CD4-positive, alpha-beta T cell treated with Interleukin-15 for 1 hour (primary cell): Measurements from ENCODE around the gene SAA4.
"Not testable (repeated sequence)": the region's sequence is repeated elsewhere in the genome, so short reads cannot be mapped to it uniquely, and the experiment has no call there.

ENCODE experiments used
- DNase-seq: peaks from one replicate; pipeline ENCODE4 v3.0.0-alpha.2; 2020

The SAA4 gene, protein sequence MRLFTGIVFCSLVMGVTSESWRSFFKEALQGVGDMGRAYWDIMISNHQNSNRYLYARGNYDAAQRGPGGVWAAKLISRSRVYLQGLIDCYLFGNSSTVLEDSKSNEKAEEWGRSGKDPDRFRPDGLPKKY

GRCh38 chr11:18236664-18237356, at the start of gene SAA4:
Gene SAA4, minus strand, starts transcription at chr11:18236802. Its CDS starts 876 bp downstream, at chr11:18235926.
- no peak for DNase-seq

DNA sequence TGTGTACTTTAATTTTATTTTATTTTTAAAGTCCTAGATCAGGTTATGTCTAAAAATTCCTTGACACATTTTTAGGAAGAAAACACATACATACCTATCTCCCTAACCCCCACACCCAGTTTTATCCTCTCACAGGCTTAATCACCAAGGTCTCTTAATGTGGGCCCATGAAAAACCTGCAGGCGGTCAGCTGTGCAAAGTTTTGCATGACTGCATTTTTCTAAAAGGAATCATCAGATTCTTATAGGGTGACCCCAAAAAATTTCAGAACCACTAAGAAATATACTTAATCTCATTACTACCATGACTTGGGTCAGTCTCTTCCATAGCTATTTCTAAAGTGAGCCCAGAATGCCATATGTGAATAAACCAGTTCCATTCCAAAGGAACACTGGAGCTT, 49.2 kb upstream of the SAA4 start:
- no peak for DNase-seq

GRCh38 chr11:18282626-18283025, 46.0 kb upstream of the SAA4 start:
- DNase-seq = no peak

DNA sequence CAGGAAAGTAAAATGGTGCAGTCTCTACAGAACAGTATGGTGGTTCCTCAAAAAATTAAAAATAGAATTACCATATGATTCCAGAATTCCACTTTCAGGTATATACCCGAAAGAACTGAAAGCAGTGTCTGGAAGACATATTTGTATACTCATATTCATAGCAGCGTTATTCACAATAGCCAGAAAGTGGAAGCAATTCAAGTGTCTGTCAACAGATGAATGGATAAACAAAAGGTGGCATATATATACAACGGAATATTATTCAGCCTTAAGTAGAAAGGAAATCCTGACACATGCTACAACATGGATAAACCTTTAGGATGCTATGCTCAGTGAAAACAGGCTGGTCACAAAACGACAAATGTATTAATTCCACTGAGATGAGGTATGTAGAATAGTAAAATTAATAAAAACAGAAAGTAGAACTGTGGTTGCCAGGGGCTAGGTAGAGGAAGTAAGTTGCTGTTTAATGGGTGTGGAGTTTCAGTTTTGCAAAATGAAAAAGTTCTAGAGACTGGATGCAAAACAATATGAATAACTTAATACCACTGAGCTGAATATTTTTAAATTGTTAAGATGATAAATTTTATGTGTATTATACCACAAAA, 43.9 kb upstream of the SAA4 start:
- DNase-seq = no peak

GRCh38 chr11:18277565-18278271, 41.1 kb upstream of the SAA4 start:
- DNase-seq = peak; percentile 50

DNA sequence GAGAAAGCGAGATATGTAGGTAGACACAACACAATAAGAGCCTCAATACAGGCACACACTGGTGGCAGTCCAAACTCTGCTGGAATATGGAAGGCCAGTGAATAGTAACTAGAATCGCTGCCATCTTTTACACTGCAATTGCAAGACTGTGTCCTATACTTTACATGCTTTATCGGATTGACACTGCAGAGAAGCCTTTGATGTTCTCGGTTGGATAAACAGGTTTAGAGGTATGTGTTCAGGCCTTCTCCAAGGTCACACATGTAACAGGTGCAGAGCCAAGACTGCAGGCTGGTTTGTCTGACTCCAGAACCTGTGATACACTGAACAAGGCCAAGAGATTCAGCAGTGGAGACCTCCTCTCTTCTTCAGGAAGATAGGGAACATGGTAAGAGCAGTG, 34.6 kb upstream of the SAA4 start:
- DNase-seq = no peak

GRCh38 chr11:18270102-18270501, 33.5 kb upstream of the SAA4 start:
- DNase-seq = no peak

DNA sequence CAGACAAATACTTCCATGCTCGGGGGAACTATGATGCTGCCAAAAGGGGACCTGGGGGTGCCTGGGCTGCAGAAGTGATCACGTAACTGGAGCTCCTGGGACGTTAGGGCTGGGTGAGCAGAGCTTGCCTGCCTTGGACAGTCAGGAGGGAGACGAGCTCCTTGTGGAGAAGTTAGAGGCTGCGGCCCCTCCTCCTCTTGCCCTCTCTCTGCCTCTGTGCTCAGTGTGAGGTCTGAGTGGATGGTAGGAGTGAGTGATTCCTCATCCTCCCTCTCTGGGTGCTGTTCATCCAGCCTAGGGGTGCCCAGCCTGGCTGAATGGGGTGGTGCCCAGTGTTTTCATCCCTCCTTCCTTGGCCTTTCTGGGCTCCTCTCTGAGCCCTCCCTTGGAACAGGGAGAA, 32.6 kb upstream of the SAA4 start:
- not testable (repeated sequence) for DNase-seq

GRCh38 chr11:18267335-18268133, 30.9 kb upstream of the SAA4 start:
- DNase-seq = not testable (repeated sequence)

GRCh38 chr11:18265949-18266348, 29.3 kb upstream of the SAA4 start, which contains the start of gene SAA1:
Gene SAA1, plus strand, starts transcription at chr11:18266264. Its CDS starts 624 bp downstream, at chr11:18266888.
- no peak for DNase-seq

- DNase-seq = no peak
Measured at GRCh38 chr11:18264677-18265555, 28.3 kb upstream of the SAA4 start.

- DNase-seq = no peak
Measured at GRCh38 chr11:18264035-18264434, 27.4 kb upstream of the SAA4 start.

GRCh38 chr11:18262681-18263350, 26.2 kb upstream of the SAA4 start:
- DNase-seq = not testable (repeated sequence)

DNA sequence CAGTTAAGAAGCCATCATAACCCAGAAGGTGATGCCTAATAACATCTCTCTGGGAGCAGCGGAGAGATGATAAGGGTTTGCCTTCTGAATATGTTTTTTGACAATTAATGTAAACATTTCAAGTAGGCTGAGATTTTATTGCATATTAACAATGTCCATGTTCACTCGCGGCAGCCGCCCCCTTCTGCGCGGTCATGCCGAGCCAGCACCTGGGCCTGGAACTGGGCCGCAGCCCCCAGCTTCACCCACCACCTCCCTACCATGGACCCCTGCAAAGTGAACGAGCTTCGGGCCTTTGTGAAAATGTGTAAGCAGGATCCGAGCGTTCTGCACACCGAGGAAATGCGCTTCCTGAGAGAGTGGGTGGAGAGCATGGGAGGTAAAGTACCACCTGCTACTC, 25.1 kb upstream of the SAA4 start:
- DNase-seq = no peak

- DNase-seq = no peak
Measured at GRCh38 chr11:18259259-18259658, 22.7 kb upstream of the SAA4 start.

GRCh38 chr11:18254781-18255361, 18.3 kb upstream of the SAA4 start:
- no peak for DNase-seq

- no peak for DNase-seq
Measured at GRCh38 chr11:18253778-18254338, 17.3 kb upstream of the SAA4 start.

- DNase-seq = no peak
Measured at GRCh38 chr11:18253233-18253632, 16.6 kb upstream of the SAA4 start.

- no peak for DNase-seq
Measured at GRCh38 chr11:18248561-18248960, 12.0 kb upstream of the SAA4 start, which contains the start of gene SAA2. Gene SAA2, minus strand, starts transcription at chr11:18248668. Its CDS starts 657 bp downstream, at chr11:18248011.

GRCh38 chr11:18247191-18247581, 10.6 kb upstream of the SAA4 start:
- not testable (repeated sequence) for DNase-seq
